HepG2 (cell line): ENCODE measurements around the gene RNF40. TPM values are rescaled to one million over a fixed set of nuclear protein-coding genes. Genes with fewer than 3 reads are reported as not detected.
A peak's percentile ranks its signal among the peaks of the same experiment; 100 is the strongest.

Experiments
- AKNA ChIP-seq: sonication (generic); formaldehyde crosslinking; IDR thresholded peaks from 2 replicates; pipeline ENCODE4 v1.4.0; 2020; ENCODE audit warnings: missing genetic modification reagents, borderline replicate concordance
- ATF1 ChIP-seq: IDR thresholded peaks from 2 replicates; pipeline ENCODE4 v1.6.1; 2016; ENCODE audit warnings: mild to moderate bottlenecking, control low read depth
- FOXJ3 ChIP-seq: sonication (generic); formaldehyde crosslinking; IDR thresholded peaks from 2 replicates; pipeline ENCODE4 v1.4.0; 2020; ENCODE audit warnings: missing genetic modification reagents, mild to moderate bottlenecking, borderline replicate concordance
- GABPB1 ChIP-seq: IDR thresholded peaks from 2 replicates; pipeline ENCODE4 v1.6.1; 2016; ENCODE audit warnings: mild to moderate bottlenecking, missing genetic modification reagents, moderate library complexity, missing compliant biosample characterization
- MBD4 ChIP-seq: IDR thresholded peaks from 2 replicates; pipeline ENCODE4 v1.6.1; 2012; ENCODE audit warnings: low read length, inconsistent platforms, borderline replicate concordance
- MIER2 ChIP-seq: IDR thresholded peaks from 2 replicates; pipeline ENCODE4 v1.6.1; 2016; ENCODE audit warnings: missing biosample characterization, missing genetic modification reagents
- NFIB ChIP-seq: sonication (generic); formaldehyde crosslinking; IDR thresholded peaks from 2 replicates; pipeline ENCODE4 v1.9.0; 2021; ENCODE audit warnings: missing genetic modification reagents, mild to moderate bottlenecking, borderline replicate concordance
- ZFP90 ChIP-seq: sonication (generic); formaldehyde crosslinking; IDR thresholded peaks from 2 replicates; pipeline ENCODE4 v1.8.0; 2022; ENCODE audit warnings: missing genetic modification reagents, mild to moderate bottlenecking, inconsistent platforms, borderline replicate concordance
- ZNF350 ChIP-seq: sonication (generic); formaldehyde crosslinking; IDR thresholded peaks from 2 replicates; pipeline ENCODE4 v1.4.0; 2020; ENCODE audit warnings: mild to moderate bottlenecking, low read depth, missing genetic modification reagents, borderline replicate concordance
- ZNF687 ChIP-seq: sonication (generic); formaldehyde crosslinking; IDR thresholded peaks from 2 replicates; pipeline ENCODE4 v1.5.1; 2020; ENCODE audit warnings: mild to moderate bottlenecking, missing genetic modification reagents, moderate library complexity
- ZNF782 ChIP-seq: sonication (generic); formaldehyde crosslinking; IDR thresholded peaks from 2 replicates; pipeline ENCODE4 v1.4.0; 2020; ENCODE audit warnings: missing genetic modification reagents, mild to moderate bottlenecking, borderline replicate concordance
- ZNF816 ChIP-seq: sonication (generic); formaldehyde crosslinking; IDR thresholded peaks from 2 replicates; pipeline ENCODE4 v1.8.0; 2022; ENCODE audit warnings: missing genetic modification reagents, mild to moderate bottlenecking, borderline replicate concordance
- polyA plus RNA-seq, 8 experiments: library from polyadenylated mRNA; depleted of rRNA in 3 of 8; stranded (reverse) in 7 of 8; unstranded in 1 of 8; fragments of >200 nt; fragmentation: Illumina TruSeq in 4 of 8; extraction: Trizol in 4 of 8; gene quantifications; 2 replicates each; pipeline versions ENCODE4 v1.2.1 to v1.2.3, GENCODE V29; 2011 to 2016; ENCODE audit warnings: low read depth in 4 of 8, missing spikeins in 1 of 8, mixed read lengths in 1 of 8; ENCODE audit not compliant: insufficient read depth in 1 of 8
- total RNA-seq, 5 experiments: library from RNA; depleted of rRNA; stranded (reverse); fragments of >200 nt; fragmentation: Illumina TruSeq; extraction: Trizol; gene quantifications; 2 replicates each; pipeline ENCODE4 v1.2.3, GENCODE V29; 2016; ENCODE audit warnings: low read depth in 1 of 5
- TF ChIP-seq, protein P1 (sequence below): sonication (generic); formaldehyde crosslinking; IDR thresholded peaks from 2 replicates; pipeline ENCODE4 v1.5.0; 2020; ENCODE audit warnings: missing genetic modification reagents, mild to moderate bottlenecking, borderline replicate concordance

Gene RNF40
- total and polyA plus RNA-seq, 2 of the 13 experiments (the other 11 are each of a cell fraction or from before 2014, with no cell fraction given) = 84.0 to 85.6 TPM

DNA sequence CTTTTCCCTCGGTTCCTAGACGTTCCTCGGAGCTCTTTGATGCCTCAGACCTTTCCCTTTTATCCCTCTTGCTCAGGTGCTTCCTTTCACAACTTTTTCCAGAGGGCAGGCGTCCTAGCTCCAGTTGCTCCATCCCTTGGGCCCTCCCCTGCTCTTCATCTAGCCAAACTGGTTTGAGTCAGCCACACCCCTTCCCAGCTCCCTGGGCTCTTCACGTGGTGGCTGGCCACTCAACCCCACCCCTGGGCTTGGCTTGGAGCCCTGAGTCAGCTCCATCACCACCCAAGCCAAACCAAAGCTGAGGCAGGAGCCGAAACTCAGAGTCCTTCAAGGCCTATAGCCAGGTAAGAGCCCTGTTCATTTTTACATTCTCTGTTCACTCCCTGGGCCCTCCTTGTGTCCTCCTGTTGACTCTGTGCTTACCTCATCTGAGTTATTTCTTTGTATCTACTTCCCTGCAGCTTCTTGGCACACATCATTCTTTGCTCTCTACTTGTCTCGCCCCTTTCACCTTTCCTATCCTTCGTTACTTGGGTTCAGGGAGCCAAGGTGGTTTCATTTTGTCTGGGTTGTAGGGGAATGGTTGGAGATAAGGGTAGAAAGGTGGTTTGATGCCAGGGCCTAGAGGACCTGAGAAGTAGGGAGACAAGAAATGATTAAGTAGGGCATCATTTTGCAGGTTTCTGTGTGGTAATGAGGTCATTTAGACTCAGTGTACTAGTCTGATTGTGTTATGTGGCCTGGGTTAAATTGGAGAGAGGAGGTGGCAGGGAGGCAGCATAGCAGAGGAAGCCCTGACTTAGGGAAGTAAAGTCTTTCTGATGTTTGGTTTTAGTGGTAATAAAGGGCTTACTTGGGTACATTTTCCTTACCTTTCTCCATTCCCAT, 21.5 kb upstream of the RNF40 start (continued):
- TF ChIP-seq ZNF687 (CRISPR knock-in tag) (peak; percentile 24; the same call in 1 of the 2 replicates), NFIB (no peak), FOXJ3 (CRISPR knock-in tag) (no peak), ATF1 (CRISPR knock-in tag) (no peak), ZNF782 (CRISPR knock-in tag) (no peak), GABPB1 (CRISPR knock-in tag) (no peak), AKNA (CRISPR knock-in tag) (no peak), MBD4 (0 out of 2 replicates have a peak, but pooled peaks have one; percentile 15), ZFP90 (CRISPR knock-in tag) (no peak), ZNF350 (CRISPR knock-in tag) (no peak), MIER2 (no peak), ZNF816 (CRISPR knock-in tag) (no peak)
- TF ChIP-seq, protein P1, sequence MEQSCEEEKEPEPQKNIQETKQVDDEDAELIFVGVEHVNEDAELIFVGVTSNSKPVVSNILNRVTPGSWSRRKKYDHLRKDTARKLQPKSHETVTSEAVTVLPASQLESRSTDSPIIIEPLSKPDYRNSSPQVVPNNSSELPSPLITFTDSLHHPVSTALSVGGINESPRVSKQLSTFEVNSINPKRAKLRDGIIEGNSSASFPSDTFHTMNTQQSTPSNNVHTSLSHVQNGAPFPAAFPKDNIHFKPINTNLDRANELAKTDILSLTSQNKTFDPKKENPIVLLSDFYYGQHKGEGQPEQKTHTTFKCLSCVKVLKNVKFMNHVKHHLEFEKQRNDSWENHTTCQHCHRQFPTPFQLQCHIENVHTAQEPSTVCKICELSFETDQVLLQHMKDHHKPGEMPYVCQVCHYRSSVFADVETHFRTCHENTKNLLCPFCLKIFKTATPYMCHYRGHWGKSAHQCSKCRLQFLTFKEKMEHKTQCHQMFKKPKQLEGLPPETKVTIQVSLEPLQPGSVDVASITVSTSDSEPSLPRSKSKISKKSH (CRISPR knock-in tag) = no peak
